HG02571 (cell line): Measurements from ENCODE around the gene KDM2A.

ENCODE experiments used
- ATAC-seq: cut with Tn5 transposase; IDR thresholded peaks from one replicate; pipeline ENCODE4 v1.9.1; 2021; ENCODE audit warnings: mild to moderate bottlenecking, moderate library complexity; ENCODE audit not compliant: unreplicated experiment

KDM2A gene

GRCh38 chr11:67271205-67271540, 152.1 kb downstream of the KDM2A start:
- no peak for ATAC-seq

- no peak for ATAC-seq
Observed at GRCh38 chr11:67271541-67272284, 152.7 kb downstream of the KDM2A start.

GRCh38 chr11:67272327-67273259, 153.5 kb downstream of the KDM2A start:
- no peak for ATAC-seq

DNA sequence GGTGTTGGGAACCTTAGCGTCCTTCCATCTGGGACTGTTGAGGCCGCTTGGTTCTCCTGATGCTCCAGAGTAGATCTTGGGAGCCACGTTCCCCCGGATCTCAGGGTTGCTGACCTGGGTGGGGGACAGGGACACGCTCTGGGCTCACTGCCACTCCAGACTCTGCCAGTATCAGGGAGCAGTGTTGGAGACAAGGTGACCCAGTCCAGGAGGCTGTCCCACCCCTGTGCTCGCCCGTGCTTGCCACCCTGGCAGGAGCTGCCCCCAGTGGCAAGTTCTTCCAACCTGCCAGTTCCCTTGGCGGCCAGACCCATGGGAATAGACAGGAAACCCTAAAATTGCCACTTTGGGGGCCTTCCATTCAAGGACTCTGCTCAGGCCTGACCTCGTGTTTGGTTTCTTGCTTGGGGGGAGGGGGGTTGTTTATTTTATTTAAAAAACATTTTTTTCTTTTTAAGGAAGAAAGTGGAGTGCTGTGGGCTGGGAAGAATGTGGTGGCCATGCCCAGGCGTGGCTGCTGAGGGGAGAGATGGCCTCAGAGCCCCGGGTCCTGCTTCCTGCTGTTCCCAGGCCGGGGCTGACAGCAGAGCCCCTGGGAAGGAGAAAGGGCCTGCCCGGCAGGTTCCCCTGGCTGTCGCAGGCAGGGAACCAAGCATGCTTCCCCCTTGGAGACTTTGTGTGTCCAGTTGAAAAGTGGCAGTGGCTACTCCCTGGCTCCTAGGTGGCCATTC, 154.4 kb downstream of the KDM2A start:
- ATAC-seq = no peak

DNA sequence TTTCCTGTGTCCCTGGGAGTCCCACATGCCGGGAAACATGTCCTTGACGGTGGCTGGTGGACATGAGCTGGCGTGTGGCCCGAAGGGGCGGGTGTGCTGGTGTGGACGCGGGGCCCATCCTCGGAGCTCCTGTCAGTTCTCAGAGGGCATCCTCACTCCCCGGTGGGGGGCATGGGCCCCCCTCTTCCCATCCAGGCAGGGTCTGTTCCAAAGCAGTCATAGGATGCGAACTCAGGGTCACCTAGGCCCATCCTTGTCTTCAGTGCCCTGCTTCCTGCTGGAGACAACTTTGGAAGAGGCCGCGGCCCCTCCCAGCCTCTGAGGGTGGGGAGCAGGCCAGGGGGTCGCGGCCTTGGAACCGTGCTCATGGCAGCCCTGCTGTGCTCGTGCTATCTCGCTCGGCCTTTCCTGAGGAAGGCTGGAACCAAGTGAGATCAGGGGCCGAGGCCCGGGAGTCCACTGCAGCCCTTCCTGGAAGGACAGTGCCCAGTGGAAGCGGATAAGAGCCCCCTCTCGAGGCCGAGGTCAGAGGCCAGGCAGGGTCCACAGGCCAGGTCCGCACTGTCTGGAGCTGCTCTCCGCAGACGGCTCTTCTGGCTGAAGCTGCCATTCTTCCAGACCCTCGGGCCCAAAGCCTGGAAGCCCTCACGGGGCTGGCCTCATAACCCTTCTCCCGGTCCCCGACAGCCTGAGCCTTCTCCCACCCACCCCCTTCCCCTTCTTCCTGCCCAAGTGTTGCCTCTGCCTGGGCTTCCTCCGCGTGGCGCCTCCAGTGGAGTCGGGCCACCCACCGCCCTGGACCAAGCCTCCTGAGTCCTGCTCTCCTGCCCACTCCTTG, 155.9 kb downstream of the KDM2A start:
- ATAC-seq = no peak

DNA sequence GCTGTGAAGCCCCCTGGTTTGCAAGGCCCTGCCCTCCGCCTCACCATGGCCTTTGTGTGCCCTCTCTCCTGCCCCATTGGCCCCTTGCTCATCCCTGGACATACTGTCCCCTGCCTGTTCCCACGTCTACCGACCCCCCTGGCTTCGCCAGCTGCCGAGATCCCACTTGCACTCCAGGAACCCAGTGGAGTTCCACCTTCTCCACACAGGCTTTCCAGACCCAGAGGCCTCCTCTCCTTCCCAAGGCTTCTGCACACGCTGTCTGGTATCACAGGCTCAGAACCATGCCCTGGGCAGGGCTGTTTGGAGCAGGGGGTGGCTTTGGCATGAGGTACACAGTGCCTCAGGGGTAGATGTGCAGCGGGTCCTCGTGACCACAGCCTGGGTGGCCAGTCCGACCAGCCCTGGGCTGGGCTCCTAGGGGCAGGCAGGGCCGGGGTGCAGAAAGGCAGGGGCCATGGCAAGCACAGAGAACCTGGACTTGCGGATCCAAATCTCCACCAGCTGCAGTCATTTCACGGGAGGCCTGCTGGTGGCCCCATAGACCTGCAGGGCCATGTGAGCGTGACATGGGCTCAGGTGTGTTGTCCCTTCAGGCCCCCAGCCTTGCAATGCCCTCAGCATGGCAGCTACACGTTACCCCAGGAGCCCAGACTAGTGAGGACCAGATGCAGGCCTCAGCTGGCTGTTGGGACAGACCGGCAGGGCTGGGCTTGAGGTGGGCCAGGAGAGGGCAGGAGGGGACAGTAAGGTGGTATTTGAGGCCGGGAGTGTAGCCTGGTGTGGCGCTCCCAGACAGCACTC, 156.7 kb downstream of the KDM2A start:
- ATAC-seq = no peak

DNA sequence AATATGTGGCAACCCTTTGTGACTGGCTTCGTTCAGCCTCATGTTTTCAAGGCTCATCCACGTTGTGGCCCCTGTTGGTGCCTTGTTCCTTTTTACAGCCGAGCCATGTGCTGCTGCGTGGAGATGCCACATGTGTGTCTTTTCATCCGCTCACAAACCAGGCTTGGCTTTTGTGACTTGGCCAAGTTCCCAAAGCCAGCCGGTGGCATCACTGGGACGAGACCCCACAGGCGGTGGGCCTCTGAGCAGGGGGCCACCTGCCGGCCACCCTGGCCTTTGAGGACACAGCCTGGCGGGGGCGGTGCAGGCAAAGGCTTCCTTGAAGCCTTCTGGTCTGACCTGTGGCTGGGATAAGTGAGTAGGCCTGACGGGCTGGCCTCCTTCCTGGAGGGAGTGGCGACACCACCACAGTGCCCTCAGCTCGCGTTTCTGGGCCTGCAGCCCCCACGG, 157.7 kb downstream of the KDM2A start:
- ATAC-seq = peak; percentile 19

DNA sequence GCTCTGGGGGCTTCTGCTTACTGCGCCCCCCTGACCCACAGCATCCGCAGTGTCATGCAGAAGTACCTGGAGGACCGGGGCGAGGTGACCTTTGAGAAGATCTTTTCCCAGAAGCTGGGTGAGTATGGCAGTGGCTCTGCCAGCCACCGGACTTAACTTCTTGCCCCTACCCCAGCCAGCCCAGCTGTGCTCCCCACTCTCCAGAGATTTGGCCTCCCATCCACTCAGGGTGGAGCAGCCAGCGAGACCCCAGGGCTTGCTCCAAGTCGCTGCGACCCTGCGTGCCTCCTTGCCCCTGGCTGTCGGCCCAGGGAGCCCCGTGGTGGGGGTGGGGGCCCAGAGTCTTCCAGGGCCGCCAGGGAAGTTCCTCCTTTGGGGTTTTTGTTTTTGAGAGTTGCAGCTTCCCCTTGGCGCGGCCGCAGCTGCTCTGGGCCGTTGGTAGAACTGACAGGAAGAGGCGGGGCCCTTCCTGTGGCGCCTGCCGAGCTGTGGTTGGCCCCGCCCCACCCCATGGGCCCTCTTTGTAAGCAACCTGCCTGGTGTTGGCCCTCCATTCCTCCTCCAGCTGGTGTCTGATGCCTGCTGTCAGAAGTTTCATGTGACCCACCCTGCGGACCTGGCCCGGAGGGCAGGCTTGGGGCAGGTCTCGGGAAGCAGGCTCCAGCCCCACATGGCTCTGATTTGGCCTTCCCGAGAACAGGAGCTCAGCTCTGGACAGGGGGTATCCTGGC, 158.3 kb downstream of the KDM2A start:
- peak; percentile 76 for ATAC-seq

DNA sequence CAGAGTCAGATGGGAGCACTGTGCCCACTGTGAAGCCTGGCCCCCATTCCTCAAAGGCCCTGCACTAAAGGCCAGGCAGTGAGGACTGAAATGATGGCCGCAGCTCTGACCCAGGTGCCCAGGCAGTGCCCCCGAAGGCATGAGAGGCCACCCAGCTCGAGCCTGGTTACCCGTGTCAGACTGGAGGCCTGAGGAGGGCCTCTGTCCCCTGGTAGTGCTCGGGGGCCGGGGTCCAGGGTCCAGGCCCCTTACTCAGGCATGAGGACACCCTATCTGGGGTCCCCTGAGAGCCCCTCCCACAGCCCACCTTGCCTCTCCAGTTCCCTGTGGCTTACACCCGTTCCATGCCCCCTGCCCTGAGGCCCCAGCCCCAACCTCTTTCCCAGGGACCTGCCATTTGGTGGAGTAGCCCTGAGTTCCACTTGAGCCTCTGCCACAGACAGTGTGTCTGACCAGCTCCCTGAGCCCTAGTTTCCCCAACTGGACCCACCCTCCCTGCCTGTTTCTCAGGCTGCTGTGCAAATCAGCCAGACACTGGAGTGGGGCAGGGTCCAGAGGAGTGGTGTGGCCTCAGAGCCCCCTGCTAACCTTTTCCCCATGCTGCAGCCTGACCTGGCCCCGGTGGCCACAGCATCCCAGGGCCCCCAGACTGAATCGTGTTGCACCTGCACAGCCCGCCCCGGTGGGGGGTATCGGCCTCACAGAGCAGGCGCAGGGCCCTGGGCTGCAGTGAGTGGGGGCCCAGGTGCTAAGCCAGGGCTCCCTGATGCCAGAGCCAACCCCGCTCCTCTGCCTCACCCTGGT, 159.3 kb downstream of the KDM2A start:
- no peak for ATAC-seq

GRCh38 chr11:67278939-67279588, 160.0 kb downstream of the KDM2A start:
- no peak for ATAC-seq

GRCh38 chr11:67279589-67280340, 160.7 kb downstream of the KDM2A start:
- no peak for ATAC-seq

DNA sequence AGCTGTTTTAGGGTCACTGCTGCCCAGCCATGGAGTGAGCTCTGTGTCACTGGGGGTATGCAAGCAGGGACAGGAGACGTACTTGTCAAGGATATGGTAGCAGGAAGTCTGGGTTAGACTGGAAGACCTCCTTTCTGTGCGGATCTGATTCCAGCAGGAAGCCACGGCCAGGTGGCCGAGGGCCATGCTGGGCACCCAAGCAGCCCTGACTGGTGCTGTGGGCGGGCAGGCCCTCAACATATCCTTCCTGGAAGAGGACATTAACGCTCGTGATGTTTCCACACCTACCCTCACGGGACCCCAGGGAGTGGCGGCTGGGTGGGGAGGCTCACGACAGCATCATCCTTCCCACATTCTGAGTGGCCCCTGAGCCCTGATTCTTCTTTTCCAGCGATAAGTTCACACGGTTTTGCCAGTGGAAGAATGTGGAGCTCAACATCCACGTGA, 161.3 kb downstream of the KDM2A start:
- ATAC-seq = no peak

- no peak for ATAC-seq
Observed at GRCh38 chr11:67280788-67281551, 161.9 kb downstream of the KDM2A start.

- no peak for ATAC-seq
Observed at GRCh38 chr11:67281552-67282150, 162.6 kb downstream of the KDM2A start.

GRCh38 chr11:67282155-67282875, 163.3 kb downstream of the KDM2A start:
- no peak for ATAC-seq
